Endothelial cell of umbilical vein (primary cell): ENCODE measurements around the gene INPP1. TPM values are rescaled to one million over a fixed set of nuclear protein-coding genes. Genes with fewer than 3 reads are reported as not detected.

ENCODE experiments used
- BruUV-seq: library from RNA; stranded (reverse); fragments of 400-500 nt; replicated peaks from 2 replicates; lab custom pipeline; 2021; lab: Mats Ljungman, UMichigan
- CTCF ChIA-PET: fragments of 300-600, 350-600 bp; sonication (Branson Sonifier 250); formaldehyde crosslinking; loops from one replicate; lab custom pipeline; 2021; ENCODE audit warnings: antibody characterized with exemption, inconsistent platforms; lab: Charles Lee
- POLR2A ChIA-PET: fragments of 300-600, 350-600 bp; sonication (Branson Sonifier 250); formaldehyde crosslinking; loops from one replicate; lab custom pipeline; 2021; ENCODE audit warnings: antibody characterized with exemption, inconsistent platforms; lab: Charles Lee
- DNase-seq: peaks from one replicate; pipeline ENCODE4 v3.0.0-alpha.2; 2011; ENCODE audit warnings: low read depth, low spot score
- FAIRE-seq: peaks from 2 replicates; lab custom pipeline; 2011; peaks lifted over from hg19 to GRCh38; lab: Jason Lieb, UNC
- H2AFZ ChIP-seq: 2 replicates; pipeline ENCODE4 v1.6.0; 2012; ENCODE audit warnings: low read depth, low read length, control low read depth, inconsistent platforms
- H3K27ac ChIP-seq: 2 replicates; pipeline ENCODE4 v1.5.1; 2011; ENCODE audit warnings: low read depth, mild to moderate bottlenecking, control low read depth, low read length, moderate library complexity; ENCODE audit not compliant: insufficient read depth
- H3K27me3 ChIP-seq, 2 experiments: 2 replicates each; pipeline versions ENCODE4 v1.6.0 to v1.6.1; 2011; ENCODE audit warnings: low read length in 2 of 2, mixed read lengths in 1 of 2; ENCODE audit not compliant: control insufficient read depth in 2 of 2, insufficient read depth in 2 of 2
- H3K36me3 ChIP-seq, 2 experiments: 2 replicates in 1 of 2; 3 replicates in 1 of 2; pipeline ENCODE4 v1.5.1; 2011; ENCODE audit warnings: low read length in 2 of 2, mild to moderate bottlenecking in 1 of 2, moderate library complexity in 1 of 2; ENCODE audit not compliant: control insufficient read depth in 2 of 2, insufficient read depth in 2 of 2; ENCODE audit errors: extremely low read depth in 1 of 2
- H3K4me1 ChIP-seq: 3 replicates; pipeline ENCODE4 v1.5.1; 2011; ENCODE audit warnings: mild to moderate bottlenecking, low read length; ENCODE audit not compliant: control insufficient read depth, insufficient read depth; ENCODE audit errors: extremely low read depth
- H3K4me2 ChIP-seq: 2 replicates; pipeline ENCODE4 v1.6.1; 2011; ENCODE audit warnings: low read length, control low read depth, mixed read lengths; ENCODE audit not compliant: insufficient read depth
- H3K4me3 ChIP-seq, 3 experiments: fragments of 200-600 bp in 1 of 3; sonication (generic), shearing (Covaris generic) in 1 of 3; replicated peaks in 1 of 3; 2 replicates each; pipeline ENCODE4 v1.5.1; 2011 to 2016; ENCODE audit warnings: control low read depth in 3 of 3, low read length in 3 of 3, mild to moderate bottlenecking in 2 of 3, inconsistent platforms in 1 of 3, low read depth in 1 of 3, moderate library complexity in 1 of 3; ENCODE audit not compliant: insufficient read depth in 1 of 3
- H3K79me2 ChIP-seq: 2 replicates; pipeline ENCODE4 v1.6.0; 2012; ENCODE audit warnings: low read length, inconsistent platforms; ENCODE audit not compliant: control insufficient read depth, insufficient read depth
- H3K9ac ChIP-seq: replicated peaks from 2 replicates; pipeline ENCODE3; 2011; ENCODE audit warnings: low read length, control low read depth; ENCODE audit not compliant: insufficient read depth; ENCODE audit errors: extremely low read depth
- H3K9me1 ChIP-seq: replicated peaks from 3 replicates; pipeline ENCODE4 v1.6.0; 2011; ENCODE audit warnings: mild to moderate bottlenecking, low read length; ENCODE audit not compliant: control insufficient read depth, insufficient read depth; ENCODE audit errors: extremely low read depth
- H3K9me3 ChIP-seq: replicated peaks from 2 replicates; pipeline ENCODE4 v1.5.1; 2012; ENCODE audit warnings: low read length, inconsistent platforms; ENCODE audit not compliant: control insufficient read depth, insufficient read depth
- H4K20me1 ChIP-seq: replicated peaks from 2 replicates; pipeline ENCODE3; 2011; ENCODE audit warnings: mild to moderate bottlenecking, low read length; ENCODE audit not compliant: control insufficient read depth, insufficient read depth; ENCODE audit errors: extremely low read depth
- EZH2 ChIP-seq: IDR thresholded peaks from 2 replicates; pipeline ENCODE4 v1.6.1; 2012; ENCODE audit warnings: borderline replicate concordance, low read depth, mild to moderate bottlenecking, moderate library complexity, low read length, inconsistent platforms; ENCODE audit not compliant: severe bottlenecking
- FOS ChIP-seq: IDR thresholded peaks from 2 replicates; pipeline ENCODE4 v1.6.1; 2011; ENCODE audit warnings: mild to moderate bottlenecking, low read length, moderate library complexity, borderline replicate concordance; ENCODE audit not compliant: insufficient read depth
- GATA2 ChIP-seq: IDR thresholded peaks from 2 replicates; pipeline ENCODE4 v1.7.0; 2011; ENCODE audit warnings: low read depth, mild to moderate bottlenecking, moderate library complexity, mixed read lengths, low read length; ENCODE audit not compliant: insufficient read length, insufficient read depth
- JUN ChIP-seq: IDR thresholded peaks from 2 replicates; pipeline ENCODE4 v1.6.1; 2011; ENCODE audit warnings: borderline replicate concordance, low read depth; ENCODE audit not compliant: insufficient read length, insufficient read depth
- MAX ChIP-seq: IDR thresholded peaks from 2 replicates; pipeline ENCODE4 v1.6.1; 2011; ENCODE audit not compliant: insufficient read depth, insufficient read length
- MYC ChIP-seq: IDR thresholded peaks from one replicate; pipeline ENCODE4 v1.6.1; 2011; ENCODE audit warnings: mild to moderate bottlenecking, low read depth, low read length
- POLR2A ChIP-seq: IDR thresholded peaks from 2 replicates; pipeline ENCODE4 v1.6.1; 2012; ENCODE audit warnings: low read depth, mild to moderate bottlenecking, control low read depth, low read length
- POLR2AphosphoS5 ChIP-seq: IDR thresholded peaks from 2 replicates; pipeline ENCODE4 v1.6.1; 2012; ENCODE audit warnings: low read depth, mild to moderate bottlenecking, control low read depth, low read length, moderate library complexity; ENCODE audit not compliant: insufficient read depth
- dilution Hi-C: fragments of 300-500 bp; cut with MboI; formaldehyde crosslinking; loops from one replicate; pipeline ENCODE4 v1.15.0; 2019; ENCODE audit warnings: low sequenced_read_pairs; ENCODE audit not compliant: extremely low pct_ligation_motif_present
- intact Hi-C: fragments of 100-400 bp; cut with micrococcal nuclease; formaldehyde crosslinking; loops from one replicate; pipeline ENCODE4 v1.10.0; 2022
- polyA plus RNA-seq, 4 experiments: library from polyadenylated mRNA; depleted of rRNA in 3 of 4; stranded (reverse) in 3 of 4; unstranded in 1 of 4; fragments of >200 nt; gene quantifications; 2 replicates each; pipeline versions ENCODE4 v1.2.1 to v1.2.3, GENCODE V29; 2011 to 2012; ENCODE audit warnings: missing spikeins in 1 of 4
- total RNA-seq: library from RNA; stranded (reverse); gene quantifications from 2 replicates; pipeline ENCODE4 v1.2.3, GENCODE V29; 2021
- TF ChIP-seq, protein P1 (sequence below), 2 donors: IDR thresholded peaks; 1 replicate in 1 of 2; 2 replicates in 1 of 2; pipeline ENCODE4 v1.5.1; 2011; ENCODE audit warnings: low read length in 2 of 2, mild to moderate bottlenecking in 2 of 2, moderate library complexity in 2 of 2, control low read depth in 1 of 2, inconsistent platforms in 1 of 2, low read depth in 1 of 2; ENCODE audit not compliant: insufficient read depth in 1 of 2; ENCODE audit errors: extremely low read depth in 1 of 2

Gene INPP1
- total and polyA plus RNA-seq, 2 donors (not counting 3 experiments of a cell fraction or from before 2014, with no cell fraction given), result 10.6 to 36.8 TPM

DNA sequence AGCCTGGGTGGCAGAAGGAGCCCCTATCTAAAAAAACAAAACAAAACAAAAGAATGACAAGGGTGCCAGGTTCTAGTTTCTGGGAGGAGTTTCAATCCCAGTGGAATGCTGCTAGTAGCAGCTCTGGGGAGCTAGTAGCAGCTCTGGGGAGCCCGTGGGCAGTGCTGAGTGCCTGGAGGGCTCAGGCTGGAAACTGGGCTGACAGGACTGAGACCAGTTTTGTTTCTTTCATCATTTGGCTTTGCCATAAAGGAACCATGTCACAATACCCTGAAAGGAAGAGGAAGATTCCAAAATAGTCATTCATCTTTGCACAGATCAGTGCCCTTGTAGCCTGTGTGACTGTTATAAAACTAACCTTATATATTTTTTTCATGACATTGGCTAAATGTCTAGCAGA is 75.3 kb downstream of the INPP1 start:
- POLR2A ChIA-PET, result no interaction called here
- Histone ChIP-seq H3K9me1 (no peaks in the 10 kb centered on the region), H3K9me3 (no peaks in the 10 kb centered on the region), H3K9ac (no peak overlapping the region), H3K4me2 (no peak overlapping the region), H3K4me3 (no peak overlapping the region), H4K20me1 (no peaks in the 10 kb centered on the region), H2AFZ (no peak overlapping the region), H3K27me3 (peaks cover 0 to 2% of the 10 kb centered on the region in 2 experiments), H3K27ac (no peak overlapping the region), H3K4me1 (peaks cover 1% of the 10 kb centered on the region), H3K79me2 (no peaks in the 10 kb centered on the region), H3K36me3 (no peaks in the 10 kb centered on the region)
- dilution Hi-C loops (no loop called here), intact Hi-C loops (no loop called here)
- CTCF ChIA-PET, result no interaction called here
- DNase-seq, result no peak
- TF ChIP-seq MYC, result no peak
- TF ChIP-seq POLR2A, result no peak
- no peak for TF ChIP-seq POLR2AphosphoS5
- no peak for TF ChIP-seq JUN
- TF ChIP-seq FOS, result no peak
- TF ChIP-seq MAX, result no peak
- TF ChIP-seq, protein P1, sequence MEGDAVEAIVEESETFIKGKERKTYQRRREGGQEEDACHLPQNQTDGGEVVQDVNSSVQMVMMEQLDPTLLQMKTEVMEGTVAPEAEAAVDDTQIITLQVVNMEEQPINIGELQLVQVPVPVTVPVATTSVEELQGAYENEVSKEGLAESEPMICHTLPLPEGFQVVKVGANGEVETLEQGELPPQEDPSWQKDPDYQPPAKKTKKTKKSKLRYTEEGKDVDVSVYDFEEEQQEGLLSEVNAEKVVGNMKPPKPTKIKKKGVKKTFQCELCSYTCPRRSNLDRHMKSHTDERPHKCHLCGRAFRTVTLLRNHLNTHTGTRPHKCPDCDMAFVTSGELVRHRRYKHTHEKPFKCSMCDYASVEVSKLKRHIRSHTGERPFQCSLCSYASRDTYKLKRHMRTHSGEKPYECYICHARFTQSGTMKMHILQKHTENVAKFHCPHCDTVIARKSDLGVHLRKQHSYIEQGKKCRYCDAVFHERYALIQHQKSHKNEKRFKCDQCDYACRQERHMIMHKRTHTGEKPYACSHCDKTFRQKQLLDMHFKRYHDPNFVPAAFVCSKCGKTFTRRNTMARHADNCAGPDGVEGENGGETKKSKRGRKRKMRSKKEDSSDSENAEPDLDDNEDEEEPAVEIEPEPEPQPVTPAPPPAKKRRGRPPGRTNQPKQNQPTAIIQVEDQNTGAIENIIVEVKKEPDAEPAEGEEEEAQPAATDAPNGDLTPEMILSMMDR (IDR thresholded peaks at IDR 0.05; ENCODE audit: extremely low read depth in 1 of 2, insufficient read depth in 1 of 2, low read depth in 1 of 2, low read length in 2 of 2), result no peak
- TF ChIP-seq GATA2, result no peak
- TF ChIP-seq EZH2, result no peak
- no peak for FAIRE-seq
- BruUV-seq, result no TSS peak
